ENCODE results near the gene VIM. TPM values are rescaled to one million over a fixed set of nuclear protein-coding genes. Genes with fewer than 3 reads are reported as not detected.

The VIM gene
- total RNA-seq = 100 to 1,000 TPM; 232 to 834 (median 332) TPM
- 100 to 1,000 TPM; 469 to 669 TPM for polyA plus RNA-seq
- long read RNA-seq, donor 1, transcript VIM-201 (9 exons, 1,868 nt) = major isoform, 365 of 374 reads
- long read RNA-seq, donor 1, partial matches to known transcripts = 5 of 374 reads
- long read RNA-seq, donor 1, other reads (novel, unspliced or antisense) = 4 of 374 reads
- long read RNA-seq, donor 2, transcript VIM-201 (9 exons, 1,868 nt) = major isoform, 429 of 447 reads
- long read RNA-seq, donor 2, partial matches to known transcripts = 11 of 447 reads
- long read RNA-seq, donor 2, other reads (novel, unspliced or antisense) = 6 of 447 reads
- long read RNA-seq, donor 3, transcript VIM-201 (9 exons, 1,868 nt) = major isoform, 1,406 of 1,463 reads
- long read RNA-seq, donor 3, partial matches to known transcripts = 15 of 1,463 reads
- long read RNA-seq, donor 3, other reads (novel, unspliced or antisense) = 40 of 1,463 reads

DNA sequence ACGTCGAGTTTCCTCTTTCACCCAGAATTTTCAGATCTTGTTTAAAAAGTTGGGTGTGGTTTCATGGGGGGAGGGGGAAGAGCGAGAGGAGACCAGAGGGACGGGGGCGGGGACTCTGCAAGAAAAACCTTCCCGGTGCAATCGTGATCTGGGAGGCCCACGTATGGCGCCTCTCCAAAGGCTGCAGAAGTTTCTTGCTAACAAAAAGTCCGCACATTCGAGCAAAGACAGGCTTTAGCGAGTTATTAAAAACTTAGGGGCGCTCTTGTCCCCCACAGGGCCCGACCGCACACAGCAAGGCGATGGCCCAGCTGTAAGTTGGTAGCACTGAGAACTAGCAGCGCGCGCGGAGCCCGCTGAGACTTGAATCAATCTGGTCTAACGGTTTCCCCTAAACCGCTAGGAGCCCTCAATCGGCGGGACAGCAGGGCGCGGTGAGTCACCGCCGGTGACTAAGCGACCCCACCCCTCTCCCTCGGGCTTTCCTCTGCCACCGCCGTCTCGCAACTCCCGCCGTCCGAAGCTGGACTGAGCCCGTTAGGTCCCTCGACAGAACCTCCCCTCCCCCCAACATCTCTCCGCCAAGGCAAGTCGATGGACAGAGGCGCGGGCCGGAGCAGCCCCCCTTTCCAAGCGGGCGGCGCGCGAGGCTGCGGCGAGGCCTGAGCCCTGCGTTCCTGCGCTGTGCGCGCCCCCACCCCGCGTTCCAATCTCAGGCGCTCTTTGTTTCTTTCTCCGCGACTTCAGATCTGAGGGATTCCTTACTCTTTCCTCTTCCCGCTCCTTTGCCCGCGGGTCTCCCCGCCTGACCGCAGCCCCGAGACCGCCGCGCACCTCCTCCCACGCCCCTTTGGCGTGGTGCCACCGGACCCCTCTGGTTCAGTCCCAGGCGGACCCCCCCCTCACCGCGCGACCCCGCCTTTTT, at the start of gene VIM:
TSS of gene VIM (plus strand) at position 151 of the 925 bp plus-strand sequence. CDS start 1,182 bp downstream, outside the sequence.
- H3K4me3 ChIP-seq = peak within 1 kb of the TSS; percentile 72 to 95 (median 86)
- no peaks in the 10 kb centered on the region for H3K9me3 ChIP-seq
- 0% methylated on average over 75 to 77 of the region's 77 CpGs for WGBS, 2 donors
- ATAC-seq = peak; percentile 68 to 88 (median 76)
- peaks cover 0 to 14% (median 0%) of the 10 kb centered on the region in 7 donors for H3K27me3 ChIP-seq
- peak; percentile 89 to 92 for DNase-seq
- TF ChIP-seq, protein P1, sequence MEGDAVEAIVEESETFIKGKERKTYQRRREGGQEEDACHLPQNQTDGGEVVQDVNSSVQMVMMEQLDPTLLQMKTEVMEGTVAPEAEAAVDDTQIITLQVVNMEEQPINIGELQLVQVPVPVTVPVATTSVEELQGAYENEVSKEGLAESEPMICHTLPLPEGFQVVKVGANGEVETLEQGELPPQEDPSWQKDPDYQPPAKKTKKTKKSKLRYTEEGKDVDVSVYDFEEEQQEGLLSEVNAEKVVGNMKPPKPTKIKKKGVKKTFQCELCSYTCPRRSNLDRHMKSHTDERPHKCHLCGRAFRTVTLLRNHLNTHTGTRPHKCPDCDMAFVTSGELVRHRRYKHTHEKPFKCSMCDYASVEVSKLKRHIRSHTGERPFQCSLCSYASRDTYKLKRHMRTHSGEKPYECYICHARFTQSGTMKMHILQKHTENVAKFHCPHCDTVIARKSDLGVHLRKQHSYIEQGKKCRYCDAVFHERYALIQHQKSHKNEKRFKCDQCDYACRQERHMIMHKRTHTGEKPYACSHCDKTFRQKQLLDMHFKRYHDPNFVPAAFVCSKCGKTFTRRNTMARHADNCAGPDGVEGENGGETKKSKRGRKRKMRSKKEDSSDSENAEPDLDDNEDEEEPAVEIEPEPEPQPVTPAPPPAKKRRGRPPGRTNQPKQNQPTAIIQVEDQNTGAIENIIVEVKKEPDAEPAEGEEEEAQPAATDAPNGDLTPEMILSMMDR (IDR thresholded peaks at IDR 0.05) = peak in 3 of 9 donors; percentile 5 to 32 (median 21)
- peaks cover 3 to 50% (median 38%) of the 10 kb centered on the region in 9 donors for H3K4me1 ChIP-seq
- H3K36me3 ChIP-seq = peaks cover 0 to 36% (median 15%) of the 10 kb centered on the region in 9 donors
- intact Hi-C loops (cut with DNase I) = loop anchor here in 5 of 10 donors (2.0 to 10.0 kb wide), 4 partner anchors 28 to 234 kb away; partner anchors contain the start of gene TRDMT1 (in 2 of the 5)
- peak within 1 kb of the TSS; percentile 95 to 99 (median 98) for H3K27ac ChIP-seq

DNA sequence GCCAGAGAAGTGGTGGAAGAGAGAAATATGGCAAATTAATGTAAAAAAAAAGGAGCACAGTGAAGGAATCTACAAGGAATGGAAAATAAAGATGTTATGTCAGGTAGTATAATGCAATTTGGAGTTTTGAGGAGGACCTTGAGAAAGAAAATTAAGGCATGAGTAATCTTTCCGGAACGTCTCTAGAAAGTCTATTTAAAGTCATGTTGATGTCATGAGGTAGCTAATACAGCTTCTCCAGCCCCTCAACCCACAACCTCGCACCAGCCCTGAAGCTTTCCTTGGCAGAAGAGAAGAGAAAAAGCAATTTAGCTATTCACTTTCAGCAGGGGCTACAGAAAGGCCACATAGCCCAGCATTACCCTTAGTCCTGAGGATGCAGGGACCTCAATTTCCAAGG, 49.0 kb upstream of the VIM start:
- 68 to 73% methylated on average over 3 of the region's 3 CpGs for WGBS, 2 donors
- Histone ChIP-seq H3K27me3 (no peaks in the 10 kb centered on the region), H3K9me3 (no peaks in the 10 kb centered on the region), H3K4me1 (peaks cover 0 to 21% (median 0%) of the 10 kb centered on the region in 9 donors), H3K27ac (no peak overlapping the region), H3K4me3 (no peak overlapping the region), H3K36me3 (no peaks in the 10 kb centered on the region)
- ATAC-seq = no peak
- no peak for DNase-seq
- TF ChIP-seq, protein P1 (IDR thresholded peaks at IDR 0.05) = no peak
- intact Hi-C loops (cut with DNase I) = no loop called here

DNA sequence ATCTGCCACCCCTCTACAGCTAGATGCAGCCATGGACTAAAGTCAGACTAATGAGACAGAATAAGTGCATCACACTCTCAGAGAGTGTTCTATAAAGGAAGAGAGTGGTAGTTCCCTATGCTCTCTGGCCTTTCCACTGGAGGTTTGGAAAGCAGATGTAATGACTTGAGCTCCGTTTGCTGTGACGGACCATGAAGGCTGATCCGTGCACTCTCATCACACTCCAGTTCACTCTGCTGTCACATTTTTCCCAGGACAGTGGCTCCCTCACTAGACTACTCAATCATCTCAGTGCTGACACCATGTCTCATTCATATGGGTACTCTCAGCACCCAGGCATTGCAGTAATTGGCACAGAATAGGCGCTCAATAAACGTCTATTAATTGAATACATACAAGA, 46.9 kb upstream of the VIM start:
- WGBS, 2 donors = 92 to 93% methylated on average over 5 of the region's 5 CpGs
- H3K36me3 ChIP-seq = no peaks in the 10 kb centered on the region
- H3K4me1 ChIP-seq = peaks cover 0 to 3% (median 0%) of the 10 kb centered on the region in 9 donors
- no peaks in the 10 kb centered on the region for H3K27me3 ChIP-seq
- ATAC-seq = no peak
- intact Hi-C loops (cut with DNase I) = no loop called here
- TF ChIP-seq, protein P1 (IDR thresholded peaks at IDR 0.05) = no peak
- no peak overlapping the region for H3K4me3 ChIP-seq
- no peak for DNase-seq
- H3K9me3 ChIP-seq = no peaks in the 10 kb centered on the region
- no peak overlapping the region for H3K27ac ChIP-seq

DNA sequence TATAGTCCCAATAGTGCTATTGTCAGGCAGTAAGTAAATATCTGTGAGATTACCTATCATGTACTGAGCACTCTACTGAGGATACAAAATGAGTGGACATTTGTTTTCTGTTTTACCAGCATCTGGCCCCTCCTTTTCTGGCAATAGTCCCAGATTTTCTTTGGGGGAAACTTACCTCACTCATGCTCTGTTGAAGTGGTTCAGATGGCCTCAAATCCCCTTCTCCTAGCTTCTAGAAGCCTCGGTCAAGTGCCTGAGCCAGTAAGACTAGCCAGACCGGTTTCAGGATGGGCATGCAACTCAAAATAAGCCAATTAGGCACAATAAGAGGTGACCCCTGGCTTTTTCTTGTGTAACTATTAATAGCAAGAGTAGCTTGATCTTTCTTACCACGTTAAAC, 46.3 kb upstream of the VIM start:
- Histone ChIP-seq H3K4me1 (no peaks in the 10 kb centered on the region), H3K9me3 (no peaks in the 10 kb centered on the region), H3K4me3 (no peak overlapping the region), H3K36me3 (no peaks in the 10 kb centered on the region), H3K27me3 (no peaks in the 10 kb centered on the region), H3K27ac (no peak overlapping the region)
- TF ChIP-seq, protein P1 (IDR thresholded peaks at IDR 0.05) = no peak
- ATAC-seq (no peak), DNase-seq (no peak)
- intact Hi-C loops (cut with DNase I) = no loop called here
- 76 to 78% methylated on average over 3 of the region's 3 CpGs for WGBS, 2 donors
